GM10266 (cell line): ENCODE results near the gene JPH3.

ENCODE experiments used
- DNase-seq: peaks from one replicate; pipeline ENCODE4 v3.0.0; 2012; ENCODE audit errors: extremely low spot score
- CTCF ChIP-seq: IDR thresholded peaks from 2 replicates; pipeline ENCODE4 v1.5.1; 2012; ENCODE audit warnings: mild to moderate bottlenecking, low read depth; ENCODE audit not compliant: control insufficient read depth, insufficient read depth; ENCODE audit errors: missing control alignments

The JPH3 gene

GRCh38 chr16:87671221-87671620 lies 68.9 kb downstream of the JPH3 start:
- no peak for TF ChIP-seq CTCF
- DNase-seq, result no peak

- TF ChIP-seq CTCF, result no peak
- DNase-seq, result no peak
These were observed 69.5 kb downstream of the JPH3 start for GRCh38 chr16:87671715-87672270.

- no peak for DNase-seq
- TF ChIP-seq CTCF, result no peak
These were observed 72.1 kb downstream of the JPH3 start for GRCh38 chr16:87674419-87674818.

- DNase-seq, result no peak
- no peak for TF ChIP-seq CTCF
These were observed 72.9 kb downstream of the JPH3 start for GRCh38 chr16:87675111-87675719.

- no peak for TF ChIP-seq CTCF
- DNase-seq, result no peak
These were observed 75.5 kb downstream of the JPH3 start for GRCh38 chr16:87677830-87678229.

GRCh38 chr16:87678618-87679017 lies 76.3 kb downstream of the JPH3 start:
- TF ChIP-seq CTCF, result no peak
- DNase-seq, result no peak

- TF ChIP-seq CTCF, result no peak
- no peak for DNase-seq
These were observed 77.4 kb downstream of the JPH3 start for GRCh38 chr16:87679593-87680271.
